Mesenchymal stem cell (in vitro differentiated cells and primary cell): Measurements from ENCODE around the gene COBLL1.

Experiments
- DNase-seq: peaks from one replicate; pipeline ENCODE4 v3.0.0-alpha.2; 2013
- H2AFZ ChIP-seq: one replicate; pipeline ENCODE4 v1.6.1; 2013; ENCODE audit warnings: low read depth, mild to moderate bottlenecking, control low read depth, inconsistent platforms, low read length, moderate library complexity
- H2AK5ac ChIP-seq: 2 replicates; pipeline ENCODE4 v1.6.1; 2013; ENCODE audit warnings: low read length, moderate library complexity, mild to moderate bottlenecking, inconsistent platforms; ENCODE audit not compliant: severe bottlenecking
- H2BK120ac ChIP-seq: one replicate; pipeline ENCODE4 v1.6.1; 2013; ENCODE audit warnings: low read depth, mild to moderate bottlenecking, inconsistent platforms, low read length, moderate library complexity
- H2BK12ac ChIP-seq, 2 experiments: one replicate each; pipeline ENCODE4 v1.6.1; 2013; ENCODE audit warnings: inconsistent platforms in 2 of 2, low read length in 2 of 2, mild to moderate bottlenecking in 2 of 2, moderate library complexity in 2 of 2, control low read depth in 1 of 2
- H2BK15ac ChIP-seq: one replicate; pipeline ENCODE4 v1.6.1; 2013; ENCODE audit warnings: mild to moderate bottlenecking, low read depth, inconsistent platforms; ENCODE audit not compliant: poor library complexity, severe bottlenecking
- H2BK5ac ChIP-seq: 2 replicates; pipeline ENCODE4 v1.6.1; 2013; ENCODE audit warnings: low read depth, mild to moderate bottlenecking, low read length, control low read depth, inconsistent platforms; ENCODE audit not compliant: poor library complexity, severe bottlenecking
- H3K14ac ChIP-seq, 2 experiments: one replicate each; pipeline ENCODE4 v1.6.1; 2013; ENCODE audit warnings: inconsistent platforms in 2 of 2, low read length in 2 of 2, control low read depth in 1 of 2, mild to moderate bottlenecking in 1 of 2, moderate library complexity in 1 of 2
- H3K18ac ChIP-seq, 2 experiments: one replicate each; pipeline ENCODE4 v1.6.1; 2013; ENCODE audit warnings: inconsistent platforms in 2 of 2, low read length in 2 of 2, control low read depth in 1 of 2, low read depth in 1 of 2, mild to moderate bottlenecking in 1 of 2
- H3K23ac ChIP-seq, 2 experiments: one replicate each; pipeline ENCODE4 v1.6.1; 2013; ENCODE audit warnings: inconsistent platforms in 2 of 2, low read length in 2 of 2, mild to moderate bottlenecking in 2 of 2, moderate library complexity in 2 of 2, control low read depth in 1 of 2
- H3K27ac ChIP-seq: 2 replicates; pipeline ENCODE4 v1.5.1; 2013; ENCODE audit warnings: mild to moderate bottlenecking, moderate library complexity, low read length, control low read depth, inconsistent platforms; ENCODE audit not compliant: poor library complexity, severe bottlenecking
- H3K27me3 ChIP-seq, 2 experiments: 2 replicates each; pipeline versions ENCODE4 v1.6.1 to v1.7.0; 2013; ENCODE audit warnings: low read length in 2 of 2, mild to moderate bottlenecking in 2 of 2, moderate library complexity in 2 of 2, control low read depth in 1 of 2, inconsistent platforms in 1 of 2; ENCODE audit not compliant: control insufficient read depth in 1 of 2, insufficient read depth in 1 of 2
- H3K36me3 ChIP-seq, 2 experiments: 2 replicates each; pipeline versions ENCODE4 v1.6.1 to v1.7.0; 2013; ENCODE audit warnings: low read length in 2 of 2, control low read depth in 1 of 2, inconsistent platforms in 1 of 2, low read depth in 1 of 2, mild to moderate bottlenecking in 1 of 2; ENCODE audit not compliant: insufficient read depth in 2 of 2, control insufficient read depth in 1 of 2
- H3K4ac ChIP-seq, 2 experiments: one replicate each; pipeline ENCODE4 v1.6.1; 2013; ENCODE audit warnings: inconsistent platforms in 2 of 2, low read length in 2 of 2, mild to moderate bottlenecking in 2 of 2, moderate library complexity in 2 of 2, control low read depth in 1 of 2, low read depth in 1 of 2
- H3K4me1 ChIP-seq: 2 replicates; pipeline ENCODE4 v1.6.1; 2013; ENCODE audit warnings: low read depth, low read length, control low read depth; ENCODE audit not compliant: control insufficient read depth, insufficient read depth
- H3K4me2 ChIP-seq: 2 replicates; pipeline ENCODE4 v1.6.1; 2013; ENCODE audit warnings: low read length, mild to moderate bottlenecking, inconsistent platforms; ENCODE audit not compliant: poor library complexity, severe bottlenecking
- H3K4me3 ChIP-seq, 2 experiments: 2 replicates each; pipeline versions ENCODE4 v1.5.1 to v1.7.0; 2013; ENCODE audit warnings: low read length in 2 of 2, mild to moderate bottlenecking in 2 of 2, control low read depth in 1 of 2, low read depth in 1 of 2; ENCODE audit not compliant: insufficient read depth in 1 of 2
- H3K79me1 ChIP-seq: replicated peaks from 2 replicates; pipeline ENCODE4 v1.6.1; 2013; ENCODE audit warnings: mild to moderate bottlenecking, control low read depth, low read length, inconsistent platforms; ENCODE audit not compliant: poor library complexity, severe bottlenecking
- H3K9ac ChIP-seq: 2 replicates; pipeline ENCODE4 v1.7.0; 2013; ENCODE audit warnings: mild to moderate bottlenecking, low read length, moderate library complexity
- H3K9me3 ChIP-seq: 2 replicates; pipeline ENCODE4 v1.7.0; 2013; ENCODE audit warnings: mild to moderate bottlenecking, low read length; ENCODE audit not compliant: control insufficient read depth
- H4K8ac ChIP-seq: one replicate; pipeline ENCODE4 v1.6.1; 2013; ENCODE audit warnings: inconsistent platforms, mild to moderate bottlenecking, low read length, moderate library complexity
- H4K91ac ChIP-seq: one replicate; pipeline ENCODE4 v1.6.1; 2013; ENCODE audit warnings: mild to moderate bottlenecking, low read length, inconsistent platforms
- WGBS: methylation state at CpG from one replicate; pipeline ENCODE4 v1.1.7; 2013; ENCODE audit warnings: mixed read lengths; 5-methylcytosine and 5-hydroxymethylcytosine counted together

The COBLL1 gene

DNA sequence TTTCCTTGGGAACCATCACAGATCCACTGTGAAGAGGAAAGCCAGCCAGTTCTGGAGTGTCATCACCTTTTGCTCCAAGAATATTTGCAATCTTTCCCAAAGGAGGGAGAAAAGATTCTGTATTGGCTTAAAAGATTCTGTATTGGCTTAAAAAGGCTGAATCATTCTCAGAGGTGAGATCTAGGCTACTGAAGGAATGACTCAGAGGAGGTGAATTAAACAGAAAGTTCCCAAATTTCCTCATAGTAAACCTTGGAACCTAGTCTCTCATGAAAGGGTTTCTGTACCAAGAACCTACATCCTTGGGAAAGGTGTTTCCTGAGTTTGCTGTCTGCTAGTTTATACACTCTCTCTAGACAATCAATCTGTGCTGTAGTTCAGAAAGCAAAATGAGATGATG, 186.3 kb downstream of the COBLL1 start:
- H4K91ac ChIP-seq, result no peak overlapping the region

GRCh38 chr2:164651361-164651760, 190.3 kb downstream of the COBLL1 start:
- Histone ChIP-seq H2BK120ac (no peak overlapping the region), H3K79me1 (no peaks in the 10 kb centered on the region), H2AFZ (no peak overlapping the region), H2BK12ac (no peak overlapping the region), H3K23ac (no peak overlapping the region), H3K18ac (no peak overlapping the region), H4K91ac (no peak overlapping the region), H3K27me3 (no peaks in the 10 kb centered on the region), H3K9ac (no peak overlapping the region), H3K4me1 (no peaks in the 10 kb centered on the region), H3K4me2 (no peak overlapping the region), H2BK5ac (no peak overlapping the region), H2BK15ac (no peak overlapping the region), H3K4me3 (no peak overlapping the region), H3K14ac (no peak overlapping the region), H2AK5ac (peak overlapping the region; percentile 49), H3K9me3 (peaks cover 29% of the 10 kb centered on the region), H4K8ac (no peak overlapping the region), H3K4ac (no peak overlapping the region), H3K36me3 (no peaks in the 10 kb centered on the region), H3K27ac (no peak overlapping the region)
- WGBS, result 100% methylated on average over 1 of the region's 1 CpG
- DNase-seq, result no peak

More for the DNA sequence above, 186.3 kb downstream of the COBLL1 start:
- Histone ChIP-seq H3K18ac (no peak overlapping the region), H2AK5ac (no peak overlapping the region), H3K14ac (no peak overlapping the region), H3K4me3 (no peak overlapping the region), H3K79me1 (no peaks in the 10 kb centered on the region), H4K8ac (no peak overlapping the region), H3K23ac (no peak overlapping the region), H3K36me3 (peaks cover 0 to 5% of the 10 kb centered on the region in 2 experiments), H3K27me3 (no peaks in the 10 kb centered on the region), H3K9ac (no peak overlapping the region), H2BK5ac (no peak overlapping the region), H3K4ac (no peak overlapping the region), H2BK12ac (no peak overlapping the region), H3K27ac (no peak overlapping the region), H2BK120ac (no peak overlapping the region), H2AFZ (no peak overlapping the region), H3K4me1 (peaks cover 1% of the 10 kb centered on the region), H3K4me2 (no peak overlapping the region), H3K9me3 (peaks cover 11% of the 10 kb centered on the region), H2BK15ac (no peak overlapping the region)
- no peak for DNase-seq

DNA sequence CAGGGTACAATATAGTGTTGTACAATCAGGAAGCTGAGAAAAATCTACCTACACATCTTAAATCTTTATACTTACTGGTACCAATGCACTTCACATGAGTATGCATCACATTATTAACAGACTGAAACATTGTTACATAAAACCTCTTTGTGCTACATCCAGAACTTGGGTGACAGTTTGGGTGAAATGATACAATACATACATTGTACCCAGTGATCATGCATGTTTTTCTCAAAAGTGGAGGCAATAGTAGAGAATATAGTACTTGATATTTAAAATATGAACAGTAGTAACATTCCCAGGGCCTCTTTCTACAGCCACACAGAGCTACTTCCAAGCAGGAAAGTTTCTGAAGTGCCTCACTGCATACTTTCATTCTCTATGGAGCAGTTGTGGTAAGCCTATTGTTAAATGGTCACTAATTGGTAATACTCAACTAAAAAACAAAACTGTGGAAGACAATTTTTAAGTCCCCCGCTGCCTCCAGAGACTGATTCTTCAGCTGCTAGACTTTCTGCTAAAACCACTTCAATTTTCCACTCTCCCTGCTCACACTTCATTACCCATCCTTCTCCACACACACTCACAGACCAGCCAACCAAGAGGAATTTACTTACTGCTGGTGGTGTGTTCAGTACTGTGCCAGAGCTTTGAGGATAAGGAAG, 197.5 kb downstream of the COBLL1 start:
- Histone ChIP-seq H3K36me3 (no peaks in the 10 kb centered on the region), H3K4me3 (no peak overlapping the region), H2AFZ (no peak overlapping the region), H3K14ac (no peak overlapping the region), H3K4ac (no peak overlapping the region), H2BK12ac (no peak overlapping the region), H3K27me3 (no peaks in the 10 kb centered on the region), H2AK5ac (no peak overlapping the region), H3K18ac (no peak overlapping the region), H4K8ac (no peak overlapping the region), H3K9ac (no peak overlapping the region), H3K27ac (peak overlapping the region; percentile 99), H3K79me1 (no peaks in the 10 kb centered on the region), H2BK120ac (no peak overlapping the region), H2BK5ac (no peak overlapping the region), H3K4me1 (peaks cover 5% of the 10 kb centered on the region), H3K9me3 (peaks cover 6% of the 10 kb centered on the region), H3K4me2 (no peak overlapping the region), H3K23ac (no peak overlapping the region), H2BK15ac (no peak overlapping the region), H4K91ac (no peak overlapping the region)
- DNase-seq, result no peak
- 89% methylated on average over 1 of the region's 1 CpG for WGBS

DNA sequence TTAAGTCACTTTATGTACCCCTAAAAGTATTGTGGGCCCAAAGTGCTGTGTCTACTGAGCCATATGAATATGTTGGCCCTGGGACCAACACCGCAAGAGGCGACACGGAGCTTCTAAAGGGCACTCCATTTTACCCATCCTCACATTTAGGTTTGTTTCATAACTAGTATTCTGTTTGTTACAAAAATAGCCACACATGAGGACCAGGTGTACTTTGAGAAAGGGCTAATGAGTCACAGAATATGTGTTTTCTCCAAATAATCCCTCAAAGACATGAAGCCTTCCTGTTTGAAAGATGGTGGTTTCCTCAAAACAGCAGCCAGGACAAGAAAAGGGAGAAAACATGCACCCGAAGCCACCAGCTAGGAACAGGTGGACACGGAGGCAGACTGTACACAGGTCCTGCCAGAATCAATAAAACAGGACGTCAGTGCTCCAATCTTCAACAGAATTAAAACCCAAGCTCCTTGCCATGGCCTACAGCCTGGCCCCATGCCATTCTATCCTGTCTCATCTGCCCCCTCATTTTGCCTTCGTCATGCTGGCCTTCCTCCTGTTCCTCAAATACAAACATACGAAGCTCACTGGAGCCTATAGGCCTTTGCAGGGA, 198.6 kb downstream of the COBLL1 start:
- 90% methylated on average over 6 of the region's 8 CpGs for WGBS
- no peak for DNase-seq

More for the DNA sequence above, 198.6 kb downstream of the COBLL1 start:
- Histone ChIP-seq H3K79me1 (no peaks in the 10 kb centered on the region), H3K18ac (no peak overlapping the region), H3K4me2 (no peak overlapping the region), H3K4me3 (no peak overlapping the region), H2BK12ac (no peak overlapping the region), H3K9me3 (no peaks in the 10 kb centered on the region), H3K4ac (no peak overlapping the region), H2AFZ (no peak overlapping the region), H3K9ac (no peak overlapping the region), H3K14ac (no peak overlapping the region), H3K23ac (no peak overlapping the region), H2BK120ac (no peak overlapping the region), H2BK5ac (no peak overlapping the region), H3K27ac (peak overlapping the region; percentile 99), H2AK5ac (peak overlapping the region; percentile 62), H3K27me3 (no peaks in the 10 kb centered on the region), H2BK15ac (no peak overlapping the region), H4K8ac (no peak overlapping the region), H4K91ac (no peak overlapping the region), H3K36me3 (no peaks in the 10 kb centered on the region), H3K4me1 (peaks cover 5% of the 10 kb centered on the region)
